Mesodermal cell (in vitro differentiated cells): ENCODE results near the gene TADA2B.

Experiments used
- H3K27ac ChIP-seq: 2 replicates; pipeline ENCODE4 v1.7.0; 2013; ENCODE audit warnings: mild to moderate bottlenecking, low read depth, low read length, moderate library complexity; ENCODE audit not compliant: severe bottlenecking
- H3K36me3 ChIP-seq: 2 replicates; pipeline ENCODE4 v1.7.1; 2013; ENCODE audit warnings: mild to moderate bottlenecking, low read length, moderate library complexity; ENCODE audit not compliant: control insufficient read depth, insufficient read depth
- H3K4me1 ChIP-seq: one replicate; pipeline ENCODE4 v1.7.1; 2013; ENCODE audit warnings: mild to moderate bottlenecking, low read length; ENCODE audit not compliant: insufficient read depth, control insufficient read depth, poor library complexity, severe bottlenecking
- H3K4me3 ChIP-seq: 2 replicates; pipeline ENCODE4 v1.7.0; 2013; ENCODE audit warnings: low read length, control low read depth, mild to moderate bottlenecking; ENCODE audit not compliant: insufficient read depth, poor library complexity, severe bottlenecking; ENCODE audit errors: extremely low read depth
- H3K9me3 ChIP-seq: 2 replicates; pipeline ENCODE4 v1.7.1; 2013; ENCODE audit warnings: mild to moderate bottlenecking, low read length, moderate library complexity; ENCODE audit not compliant: control insufficient read depth
- WGBS, 2 experiments: methylation state at CpG; one replicate each; pipeline ENCODE4 v1.1.5; 2013; ENCODE audit warnings: missing lambda C conversion rate in 2 of 2; ENCODE audit not compliant: insufficient coverage in 2 of 2; 5-methylcytosine and 5-hydroxymethylcytosine counted together

TADA2B gene

GRCh38 chr4:7060346-7061150, 17.4 kb downstream of the TADA2B start:
- WGBS, 2 experiments, result 96 to 98% methylated on average over 18 of the region's 20 CpGs
- Histone ChIP-seq H3K4me1 (peaks cover under 1% of the 10 kb centered on the region), H3K36me3 (peaks cover 88% of the 10 kb centered on the region), H3K27ac (no peak overlapping the region), H3K9me3 (no peaks in the 10 kb centered on the region), H3K4me3 (no peak overlapping the region)

GRCh38 chr4:7061815-7062214, 18.6 kb downstream of the TADA2B start:
- no peak overlapping the region for H3K27ac ChIP-seq
- H3K4me1 ChIP-seq, result peaks cover 4% of the 10 kb centered on the region
- peaks cover 88% of the 10 kb centered on the region for H3K36me3 ChIP-seq
- no peaks in the 10 kb centered on the region for H3K9me3 ChIP-seq
- no peak overlapping the region for H3K4me3 ChIP-seq
- WGBS, 2 experiments, result 87 to 98% methylated on average over 4 of the region's 6 CpGs

GRCh38 chr4:7062816-7063215, 19.6 kb downstream of the TADA2B start:
- Histone ChIP-seq H3K27ac (no peak overlapping the region), H3K9me3 (no peaks in the 10 kb centered on the region), H3K4me3 (no peak overlapping the region), H3K4me1 (peaks cover 5% of the 10 kb centered on the region), H3K36me3 (peaks cover 81% of the 10 kb centered on the region)
- WGBS, 2 experiments, result 87 to 100% methylated on average over 1 to 3 of the region's 4 CpGs

- H3K4me1 ChIP-seq, result peaks cover 5% of the 10 kb centered on the region
- H3K27ac ChIP-seq, result no peak overlapping the region
- H3K4me3 ChIP-seq, result no peak overlapping the region
- H3K36me3 ChIP-seq, result peaks cover 80% of the 10 kb centered on the region
- 92 to 95% methylated on average over 4 of the region's 4 CpGs for WGBS, 2 experiments
- no peaks in the 10 kb centered on the region for H3K9me3 ChIP-seq
Measured at GRCh38 chr4:7063362-7063761, 20.2 kb downstream of the TADA2B start.

- Histone ChIP-seq H3K36me3 (peaks cover 53% of the 10 kb centered on the region), H3K9me3 (no peaks in the 10 kb centered on the region), H3K27ac (no peak overlapping the region), H3K4me3 (no peak overlapping the region), H3K4me1 (peaks cover 10% of the 10 kb centered on the region)
- WGBS, 2 experiments, result 96 to 100% methylated on average over 6 to 7 of the region's 11 CpGs
Measured at GRCh38 chr4:7066006-7066405, 22.8 kb downstream of the TADA2B start.

- WGBS, 2 experiments, result 88 to 94% methylated on average over 3 of the region's 4 CpGs
Measured at GRCh38 chr4:7066493-7066892, 23.3 kb downstream of the TADA2B start.

GRCh38 chr4:7067126-7067451, 23.9 kb downstream of the TADA2B start:
- no peaks in the 10 kb centered on the region for H3K9me3 ChIP-seq
- 9 to 11% methylated on average over 7 to 13 of the region's 13 CpGs for WGBS, 2 experiments
- no peak overlapping the region for H3K27ac ChIP-seq
- H3K4me1 ChIP-seq, result peaks cover 10% of the 10 kb centered on the region
- peak overlapping the region; percentile 92 for H3K4me3 ChIP-seq
- peaks cover 43% of the 10 kb centered on the region for H3K36me3 ChIP-seq

More at GRCh38 chr4:7066493-7066892, 23.3 kb downstream of the TADA2B start:
- Histone ChIP-seq H3K9me3 (no peaks in the 10 kb centered on the region), H3K4me3 (peak overlapping the region; percentile 92), H3K4me1 (peaks cover 10% of the 10 kb centered on the region), H3K27ac (no peak overlapping the region), H3K36me3 (peaks cover 49% of the 10 kb centered on the region)

GRCh38 chr4:7067452-7068278, 24.5 kb downstream of the TADA2B start, which contains the start of gene GRPEL1:
Gene GRPEL1, minus strand, starts transcription at chr4:7068064. Its CDS starts 32 bp downstream, at chr4:7068032.
- Histone ChIP-seq H3K36me3 (peaks cover 40% of the 10 kb centered on the region), H3K4me1 (peaks cover 10% of the 10 kb centered on the region), H3K9me3 (no peaks in the 10 kb centered on the region), H3K4me3 (peak within 1 kb of the TSS; percentile 92), H3K27ac (peak within 1 kb of the TSS; percentile 69)
- WGBS, 2 experiments, result 0 to 1% methylated on average over 51 to 75 of the region's 81 CpGs

- 1% methylated on average over 24 of the region's 50 CpGs for WGBS, 2 experiments
- H3K9me3 ChIP-seq, result no peaks in the 10 kb centered on the region
- H3K36me3 ChIP-seq, result peaks cover 33% of the 10 kb centered on the region
- H3K4me3 ChIP-seq, result peak overlapping the region; percentile 92
- H3K27ac ChIP-seq, result peak overlapping the region; percentile 55
- H3K4me1 ChIP-seq, result peaks cover 10% of the 10 kb centered on the region
Measured at GRCh38 chr4:7068279-7068842, 25.2 kb downstream of the TADA2B start.

GRCh38 chr4:7068883-7069282, 25.7 kb downstream of the TADA2B start:
- H3K4me3 ChIP-seq, result peak overlapping the region; percentile 92
- H3K9me3 ChIP-seq, result no peaks in the 10 kb centered on the region
- H3K4me1 ChIP-seq, result peaks cover 10% of the 10 kb centered on the region
- H3K27ac ChIP-seq, result no peak overlapping the region
- peaks cover 28% of the 10 kb centered on the region for H3K36me3 ChIP-seq
- 7 to 8% methylated on average over 16 to 17 of the region's 20 CpGs for WGBS, 2 experiments
